ENCODE measurements around the gene PER1. TPM values are rescaled to one million over a fixed set of nuclear protein-coding genes. Genes with fewer than 3 reads are reported as not detected.

The PER1 gene
- total and polyA plus RNA-seq, 9 of the 15 experiments (the other 6 are each of a cell fraction or from before 2014, with no cell fraction given) = 0.13 to 26.0 (median 3.4) TPM

DNA sequence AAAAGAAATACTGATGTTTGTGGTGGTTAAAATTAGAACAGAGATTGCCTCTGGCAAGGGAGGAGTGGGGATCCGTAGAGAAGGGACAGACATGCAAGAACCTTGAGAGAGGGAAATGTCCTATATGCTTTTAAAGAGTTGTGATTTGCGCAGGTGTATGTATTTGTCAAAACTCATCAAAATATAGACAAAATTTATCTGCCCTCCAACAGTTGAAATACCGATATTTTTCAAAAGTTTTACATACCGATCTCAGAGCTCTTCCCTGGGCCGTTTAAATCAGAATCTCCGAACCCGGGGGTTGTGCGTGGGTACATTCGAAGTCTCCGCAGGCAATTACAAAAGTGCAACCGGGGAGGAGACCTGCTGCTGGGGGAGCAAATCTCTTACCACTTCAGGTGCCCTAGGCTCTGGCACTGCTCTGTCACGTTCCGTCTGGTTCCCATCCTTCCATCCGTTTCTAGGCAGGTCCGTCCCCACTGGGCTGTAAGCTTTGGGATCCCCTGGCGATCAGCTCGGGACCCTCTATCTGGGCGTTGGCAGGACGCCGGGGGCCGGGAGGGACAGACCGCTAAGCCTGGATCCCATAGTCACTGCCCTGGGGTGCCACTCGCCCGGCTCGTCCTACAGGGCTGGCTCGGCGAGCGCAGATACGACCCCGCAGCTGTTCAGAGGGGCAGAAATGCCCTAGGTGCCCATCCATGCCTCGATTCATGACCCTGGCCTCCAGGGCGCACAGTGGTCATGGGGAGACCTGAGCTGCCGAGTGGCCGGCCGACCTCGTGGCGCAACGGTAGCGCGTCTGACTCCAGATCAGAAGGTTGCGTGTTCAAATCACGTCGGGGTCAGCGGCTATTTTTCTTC lies 33.6 kb upstream of the PER1 start (continued):
- no peak for TF ChIP-seq SMAD4 (CRISPR knock-in tag; conservative IDR thresholded peaks at IDR 0.05)
- TF ChIP-seq RB1 (IDR thresholded peaks at IDR 0.05; ENCODE audit: low read depth) = peak; percentile 15; the same call in 1 of the 2 replicates
- TF ChIP-seq MAZ (CRISPR knock-in tag; conservative IDR thresholded peaks at IDR 0.05 in 1 of 2, IDR thresholded peaks at IDR 0.05 in 1 of 2) = peak in 1 of 2 experiments; percentile 5; a peak in 1 of 4 replicates
- no peak for TF ChIP-seq TOE1 (IDR thresholded peaks at IDR 0.05; ENCODE audit: borderline replicate concordance)
- peak; percentile 81; the same call in 1 of the 2 replicates for TF ChIP-seq TOE1 (CRISPR knock-in tag; IDR thresholded peaks at IDR 0.05; ENCODE audit: borderline replicate concordance, low read depth)
- TF ChIP-seq CTBP1 (IDR thresholded peaks at IDR 0.05; ENCODE audit: borderline replicate concordance) = peak; percentile 18; the same call in 1 of the 2 replicates
- peak; percentile 48; the same call in 1 of the 2 replicates for TF ChIP-seq NFIC (IDR thresholded peaks at IDR 0.05)
- peak; percentile 52; the same call in 1 of the 2 replicates for TF ChIP-seq SP1 (CRISPR knock-in tag; IDR thresholded peaks at IDR 0.05)
- no peak for TF ChIP-seq ZNF174 (CRISPR knock-in tag; IDR thresholded peaks at IDR 0.05)
- no peak for TF ChIP-seq SMAD3 (CRISPR knock-in tag; conservative IDR thresholded peaks at IDR 0.05)
- peak; percentile 69 for TF ChIP-seq TEAD4 (IDR thresholded peaks at IDR 0.05; ENCODE audit: low read length)
- no peak for TF ChIP-seq TEAD4 (CRISPR knock-in tag; IDR thresholded peaks at IDR 0.05; ENCODE audit: borderline replicate concordance)
- peak; percentile 84 for TF ChIP-seq KDM5B (IDR thresholded peaks at IDR 0.05; ENCODE audit: insufficient replicate concordance, low read depth, low read length)
- TF ChIP-seq HNRNPK (IDR thresholded peaks at IDR 0.05; ENCODE audit: low read depth, low read length, poor library complexity, severe bottlenecking) = no peak
- TF ChIP-seq SOX6 (IDR thresholded peaks at IDR 0.05) = no peak
- TF ChIP-seq BDP1 (IDR thresholded peaks at IDR 0.05; ENCODE audit: insufficient read depth, insufficient read length) = peak; percentile 60
- TF ChIP-seq FIP1L1 (IDR thresholded peaks at IDR 0.05; ENCODE audit: low read depth, low read length, poor library complexity, severe bottlenecking) = no peak
- TF ChIP-seq, protein P1, sequence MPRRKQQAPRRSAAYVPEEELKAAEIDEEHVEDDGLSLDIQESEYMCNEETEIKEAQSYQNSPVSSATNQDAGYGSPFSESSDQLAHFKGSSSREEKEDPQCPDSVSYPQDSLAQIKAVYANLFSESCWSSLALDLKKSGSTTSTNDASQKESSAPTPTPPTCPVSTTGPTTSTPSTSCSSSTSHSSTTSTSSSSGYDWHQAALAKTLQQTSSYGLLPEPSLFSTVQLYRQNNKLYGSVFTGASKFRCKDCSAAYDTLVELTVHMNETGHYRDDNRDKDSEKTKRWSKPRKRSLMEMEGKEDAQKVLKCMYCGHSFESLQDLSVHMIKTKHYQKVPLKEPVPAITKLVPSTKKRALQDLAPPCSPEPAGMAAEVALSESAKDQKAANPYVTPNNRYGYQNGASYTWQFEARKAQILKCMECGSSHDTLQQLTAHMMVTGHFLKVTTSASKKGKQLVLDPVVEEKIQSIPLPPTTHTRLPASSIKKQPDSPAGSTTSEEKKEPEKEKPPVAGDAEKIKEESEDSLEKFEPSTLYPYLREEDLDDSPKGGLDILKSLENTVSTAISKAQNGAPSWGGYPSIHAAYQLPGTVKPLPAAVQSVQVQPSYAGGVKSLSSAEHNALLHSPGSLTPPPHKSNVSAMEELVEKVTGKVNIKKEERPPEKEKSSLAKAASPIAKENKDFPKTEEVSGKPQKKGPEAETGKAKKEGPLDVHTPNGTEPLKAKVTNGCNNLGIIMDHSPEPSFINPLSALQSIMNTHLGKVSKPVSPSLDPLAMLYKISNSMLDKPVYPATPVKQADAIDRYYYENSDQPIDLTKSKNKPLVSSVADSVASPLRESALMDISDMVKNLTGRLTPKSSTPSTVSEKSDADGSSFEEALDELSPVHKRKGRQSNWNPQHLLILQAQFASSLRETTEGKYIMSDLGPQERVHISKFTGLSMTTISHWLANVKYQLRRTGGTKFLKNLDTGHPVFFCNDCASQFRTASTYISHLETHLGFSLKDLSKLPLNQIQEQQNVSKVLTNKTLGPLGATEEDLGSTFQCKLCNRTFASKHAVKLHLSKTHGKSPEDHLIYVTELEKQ (CRISPR knock-in tag; IDR thresholded peaks at IDR 0.05) = no peak
- TF ChIP-seq HEY1 (CRISPR knock-in tag; IDR thresholded peaks at IDR 0.05; ENCODE audit: borderline replicate concordance) = no peak
- TF ChIP-seq, protein P2, sequence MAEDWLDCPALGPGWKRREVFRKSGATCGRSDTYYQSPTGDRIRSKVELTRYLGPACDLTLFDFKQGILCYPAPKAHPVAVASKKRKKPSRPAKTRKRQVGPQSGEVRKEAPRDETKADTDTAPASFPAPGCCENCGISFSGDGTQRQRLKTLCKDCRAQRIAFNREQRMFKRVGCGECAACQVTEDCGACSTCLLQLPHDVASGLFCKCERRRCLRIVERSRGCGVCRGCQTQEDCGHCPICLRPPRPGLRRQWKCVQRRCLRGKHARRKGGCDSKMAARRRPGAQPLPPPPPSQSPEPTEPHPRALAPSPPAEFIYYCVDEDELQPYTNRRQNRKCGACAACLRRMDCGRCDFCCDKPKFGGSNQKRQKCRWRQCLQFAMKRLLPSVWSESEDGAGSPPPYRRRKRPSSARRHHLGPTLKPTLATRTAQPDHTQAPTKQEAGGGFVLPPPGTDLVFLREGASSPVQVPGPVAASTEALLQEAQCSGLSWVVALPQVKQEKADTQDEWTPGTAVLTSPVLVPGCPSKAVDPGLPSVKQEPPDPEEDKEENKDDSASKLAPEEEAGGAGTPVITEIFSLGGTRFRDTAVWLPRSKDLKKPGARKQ (CRISPR knock-in tag; IDR thresholded peaks at IDR 0.05) = no peak
- 0 out of 3 replicates have a peak, but pooled peaks of 1 of the 2 experiments have one; percentile 31 for TF ChIP-seq CBX3 (IDR thresholded peaks at IDR 0.05; ENCODE audit: borderline replicate concordance in 1 of 2, low read length in 2 of 2)

Measured in K562 (cell line).